GM20000 (cell line): ENCODE data around the gene TLR2.
"Not testable (repeated sequence)": the region's sequence is repeated elsewhere in the genome, so short reads cannot be mapped to it uniquely, and the experiment has no call there.

Experiments
- DNase-seq: peaks from one replicate; pipeline ENCODE4 v3.0.0; 2012; ENCODE audit warnings: low spot score
- TF ChIP-seq, protein P1 (sequence below): IDR thresholded peaks from 2 replicates; pipeline ENCODE4 v1.5.1; 2012; ENCODE audit warnings: mild to moderate bottlenecking, control low read depth; ENCODE audit errors: extremely low read depth, missing control alignments

Gene TLR2

DNA sequence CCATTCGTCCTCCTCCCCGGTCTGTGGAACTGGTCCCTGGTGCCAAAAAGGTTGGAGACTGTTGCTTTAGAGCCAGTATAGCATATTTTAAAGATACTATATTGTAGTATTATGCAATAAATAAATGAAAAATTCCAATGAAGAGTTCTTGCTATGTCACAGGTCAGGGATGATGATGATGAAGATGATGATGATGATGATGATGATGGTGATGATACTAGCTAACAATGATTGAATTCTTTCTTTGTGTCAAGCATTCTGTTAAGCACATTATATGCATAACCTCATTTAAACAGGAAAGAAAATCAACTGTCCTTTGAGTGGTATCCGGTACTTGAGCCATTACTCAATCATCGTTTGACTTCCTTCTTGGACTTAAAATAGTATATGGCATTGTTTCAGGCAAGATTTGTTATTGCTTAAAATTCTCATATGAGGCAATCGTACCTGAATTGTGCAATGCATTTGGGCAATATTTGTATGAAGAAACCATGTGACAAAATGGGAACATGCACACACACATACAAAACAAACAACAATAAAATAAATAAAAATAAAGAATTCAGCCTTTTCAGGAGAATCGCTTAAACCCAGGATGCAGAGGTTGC lies 22.8 kb upstream of the TLR2 start:
- TF ChIP-seq, protein P1, sequence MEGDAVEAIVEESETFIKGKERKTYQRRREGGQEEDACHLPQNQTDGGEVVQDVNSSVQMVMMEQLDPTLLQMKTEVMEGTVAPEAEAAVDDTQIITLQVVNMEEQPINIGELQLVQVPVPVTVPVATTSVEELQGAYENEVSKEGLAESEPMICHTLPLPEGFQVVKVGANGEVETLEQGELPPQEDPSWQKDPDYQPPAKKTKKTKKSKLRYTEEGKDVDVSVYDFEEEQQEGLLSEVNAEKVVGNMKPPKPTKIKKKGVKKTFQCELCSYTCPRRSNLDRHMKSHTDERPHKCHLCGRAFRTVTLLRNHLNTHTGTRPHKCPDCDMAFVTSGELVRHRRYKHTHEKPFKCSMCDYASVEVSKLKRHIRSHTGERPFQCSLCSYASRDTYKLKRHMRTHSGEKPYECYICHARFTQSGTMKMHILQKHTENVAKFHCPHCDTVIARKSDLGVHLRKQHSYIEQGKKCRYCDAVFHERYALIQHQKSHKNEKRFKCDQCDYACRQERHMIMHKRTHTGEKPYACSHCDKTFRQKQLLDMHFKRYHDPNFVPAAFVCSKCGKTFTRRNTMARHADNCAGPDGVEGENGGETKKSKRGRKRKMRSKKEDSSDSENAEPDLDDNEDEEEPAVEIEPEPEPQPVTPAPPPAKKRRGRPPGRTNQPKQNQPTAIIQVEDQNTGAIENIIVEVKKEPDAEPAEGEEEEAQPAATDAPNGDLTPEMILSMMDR: no peak
- no peak for DNase-seq

DNA sequence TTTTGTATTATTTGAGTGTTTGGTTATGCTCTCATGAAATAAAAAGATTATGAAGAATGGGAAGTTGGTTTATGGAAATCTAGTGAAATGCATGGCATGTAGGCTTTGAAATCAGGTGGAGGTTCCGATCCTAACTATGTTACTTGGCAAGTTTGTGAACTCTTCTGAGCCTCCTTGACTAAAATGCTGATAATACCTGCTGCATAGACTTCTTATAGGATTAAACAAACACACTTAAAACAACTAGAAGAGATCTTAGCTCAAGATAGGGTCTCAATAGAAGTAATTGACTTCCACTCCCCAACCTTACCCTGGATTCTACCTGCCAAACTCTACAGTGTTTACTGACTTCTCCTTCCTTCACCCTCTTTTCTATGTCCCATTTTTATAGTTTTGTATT lies 22.2 kb upstream of the TLR2 start:
- TF ChIP-seq, protein P1: no peak

DNA sequence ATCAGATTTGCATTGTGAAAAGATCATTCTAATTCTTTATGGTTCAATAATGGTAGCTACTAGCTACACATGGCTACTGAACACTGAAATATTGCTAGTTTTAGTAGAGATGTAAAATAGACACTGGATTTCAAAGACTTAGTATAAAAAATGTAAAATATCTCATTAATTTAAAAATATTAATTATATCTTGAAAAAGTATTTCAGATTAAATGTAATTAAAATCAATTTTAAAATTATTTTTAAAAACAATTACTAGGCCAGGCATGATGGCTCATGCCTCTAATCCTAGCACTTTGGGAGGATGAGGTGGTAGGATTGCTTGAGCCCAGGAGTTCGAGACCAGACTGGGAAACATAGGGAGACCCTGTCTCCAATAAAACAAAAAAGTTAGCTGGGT lies 20.4 kb upstream of the TLR2 start:
- DNase-seq: no peak
- TF ChIP-seq, protein P1: no peak

More for the DNA sequence above, 22.2 kb upstream of the TLR2 start:
- no peak for DNase-seq

DNA sequence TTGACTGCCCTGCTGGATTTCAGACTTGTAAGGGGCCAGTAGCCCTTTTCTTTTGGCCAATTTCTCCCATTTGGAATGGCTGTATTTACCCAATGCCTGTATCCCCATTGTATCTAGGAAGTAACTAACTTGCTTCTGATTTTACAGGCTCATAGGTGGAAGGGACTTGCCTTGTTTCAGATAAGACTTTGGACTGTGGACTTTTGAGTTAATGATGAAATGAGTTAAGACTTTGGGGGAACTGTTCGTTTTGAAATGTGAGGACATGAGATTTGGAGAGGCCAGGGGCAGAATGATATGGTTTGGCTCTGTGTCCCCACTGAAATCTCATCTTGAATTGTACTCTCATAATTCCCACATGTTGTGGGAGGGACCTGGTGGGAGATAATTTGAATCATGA lies 17.6 kb upstream of the TLR2 start:
- DNase-seq: not testable (repeated sequence)

DNA sequence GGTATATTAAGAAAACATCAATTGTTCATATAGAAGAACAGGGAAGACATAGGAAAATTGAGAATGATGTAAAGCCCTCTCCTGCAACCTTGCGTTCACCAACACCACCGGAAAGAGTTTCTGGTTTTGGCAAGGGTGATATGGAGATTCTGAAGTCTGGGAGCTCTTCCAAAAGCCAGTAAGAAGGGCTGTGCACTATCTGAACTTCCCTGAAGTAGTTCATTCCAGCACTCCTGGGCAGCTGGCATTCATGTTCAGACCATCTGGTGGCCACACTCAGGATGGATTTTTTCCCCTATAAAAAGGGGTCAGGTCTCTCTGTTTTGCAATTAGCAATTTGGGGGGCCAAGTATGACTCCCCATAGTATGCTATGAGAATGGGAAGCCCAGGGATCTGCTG lies 15.4 kb upstream of the TLR2 start:
- TF ChIP-seq, protein P1: no peak
- DNase-seq: no peak

DNA sequence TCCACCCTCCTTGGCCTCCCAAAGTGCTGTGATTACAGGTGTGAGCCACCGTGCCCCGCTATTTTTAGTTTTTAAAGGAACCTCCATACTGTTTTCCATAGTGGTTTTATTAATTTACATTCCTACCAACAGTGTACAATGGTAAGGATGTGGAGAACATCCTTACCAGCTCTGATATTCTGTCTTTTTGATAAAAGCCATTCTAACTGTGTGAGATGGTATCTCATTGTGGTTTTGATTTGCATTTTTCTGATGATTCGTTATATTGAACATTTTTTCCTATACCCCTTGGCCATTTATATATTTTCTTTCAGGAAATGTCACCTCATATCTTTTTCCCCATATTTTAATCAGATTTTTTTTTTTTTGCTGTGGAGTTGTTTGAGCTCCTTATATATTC lies 14.2 kb upstream of the TLR2 start:
- TF ChIP-seq, protein P1: no peak
- no peak for DNase-seq

DNA sequence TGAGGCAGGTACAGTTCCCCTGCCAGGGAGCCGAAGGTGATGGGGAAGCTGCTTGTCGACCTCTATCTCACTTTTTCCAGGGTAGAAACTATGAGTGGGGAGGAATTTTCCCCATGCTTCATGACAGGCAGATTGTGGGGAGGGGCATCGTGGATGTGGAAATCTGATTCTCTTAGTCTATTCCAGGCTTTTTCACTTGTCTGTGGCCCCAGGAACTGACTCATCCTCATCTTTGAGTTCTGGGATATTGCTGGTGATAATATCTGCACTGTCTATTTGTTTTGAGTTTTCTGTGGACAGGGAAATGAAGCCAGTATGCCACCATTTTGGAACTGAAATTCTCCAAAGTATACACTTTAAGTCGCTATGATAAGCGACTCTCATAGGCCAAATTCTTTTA lies 7.6 kb upstream of the TLR2 start:
- no peak for DNase-seq
- TF ChIP-seq, protein P1: no peak

DNA sequence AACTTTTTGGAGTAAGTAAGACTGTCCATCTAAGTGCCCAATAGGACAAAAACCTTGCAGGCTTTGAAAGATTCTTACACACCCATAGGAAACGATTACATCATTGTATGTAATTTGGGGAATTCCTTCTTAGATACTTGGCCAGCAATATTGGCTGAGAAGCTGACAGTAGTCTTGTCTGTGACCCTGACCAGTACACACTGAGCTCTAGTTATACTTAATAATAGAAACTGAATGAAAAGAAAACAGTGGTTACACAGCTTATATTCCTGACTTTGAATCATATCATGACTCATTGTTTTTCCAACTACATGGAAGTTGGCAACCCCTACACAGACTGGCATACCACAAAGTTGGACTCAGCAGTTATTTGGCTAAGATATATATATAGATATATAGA lies 7.1 kb upstream of the TLR2 start:
- TF ChIP-seq, protein P1: no peak
- DNase-seq: no peak
